Measurements from ENCODE around the gene CD79B. TPM values are rescaled to one million over a fixed set of nuclear protein-coding genes. Genes with fewer than 3 reads are reported as not detected.

Gene CD79B
- total RNA-seq, 1 donor from 2014 or later, result not detected

GRCh38 chr17:63933598-63933997 lies 1.5 kb upstream of the CD79B start:
- Mint-ChIP-seq H3K4me1 (ENCODE audit: low read depth, unreplicated experiment) (peaks cover 4% of the 10 kb centered on the region), H3K27ac (ENCODE audit: unreplicated experiment) (no peak overlapping the region), H3K36me3 (ENCODE audit: unreplicated experiment) (no peaks in the 10 kb centered on the region), H3K27me3 (ENCODE audit: unreplicated experiment) (no peaks in the 10 kb centered on the region), H3K4me3 (ENCODE audit: unreplicated experiment) (no peak overlapping the region), H3K9me3 (ENCODE audit: unreplicated experiment) (peaks cover 4% of the 10 kb centered on the region)
- DNase-seq, result no peak
- TF ChIP-seq CTCF (IDR thresholded peaks at IDR 0.05; ENCODE audit: partially characterized antibody, unreplicated experiment), result no peak

GRCh38 chr17:63932721-63933120 lies 590 bp upstream of the CD79B start:
- no peak for TF ChIP-seq CTCF (IDR thresholded peaks at IDR 0.05; ENCODE audit: partially characterized antibody, unreplicated experiment)
- peaks cover 2% of the 10 kb centered on the region for H3K4me1 Mint-ChIP-seq (ENCODE audit: low read depth, unreplicated experiment)
- H3K27me3 Mint-ChIP-seq (ENCODE audit: unreplicated experiment), result no peaks in the 10 kb centered on the region
- H3K27ac Mint-ChIP-seq (ENCODE audit: unreplicated experiment), result no peak overlapping the region
- no peak overlapping the region for H3K4me3 Mint-ChIP-seq (ENCODE audit: unreplicated experiment)
- no peak for DNase-seq
- no peaks in the 10 kb centered on the region for H3K36me3 Mint-ChIP-seq (ENCODE audit: unreplicated experiment)
- H3K9me3 Mint-ChIP-seq (ENCODE audit: unreplicated experiment), result peaks cover 4% of the 10 kb centered on the region

- TF ChIP-seq CTCF (IDR thresholded peaks at IDR 0.05; ENCODE audit: partially characterized antibody, unreplicated experiment), result no peak
- Mint-ChIP-seq H3K4me3 (ENCODE audit: unreplicated experiment) (no peak overlapping the region), H3K27me3 (ENCODE audit: unreplicated experiment) (no peaks in the 10 kb centered on the region), H3K36me3 (ENCODE audit: unreplicated experiment) (no peaks in the 10 kb centered on the region), H3K27ac (ENCODE audit: unreplicated experiment) (no peak overlapping the region), H3K4me1 (ENCODE audit: low read depth, unreplicated experiment) (peaks cover 2% of the 10 kb centered on the region), H3K9me3 (ENCODE audit: unreplicated experiment) (peaks cover 4% of the 10 kb centered on the region)
- DNase-seq, result no peak
Measured at GRCh38 chr17:63930951-63931575, 1.1 kb downstream of the CD79B start.

GRCh38 chr17:63929860-63930766 lies 2.0 kb downstream of the CD79B start:
- Mint-ChIP-seq H3K4me3 (ENCODE audit: unreplicated experiment) (no peak overlapping the region), H3K9me3 (ENCODE audit: unreplicated experiment) (peaks cover 4% of the 10 kb centered on the region), H3K36me3 (ENCODE audit: unreplicated experiment) (no peaks in the 10 kb centered on the region), H3K27me3 (ENCODE audit: unreplicated experiment) (no peaks in the 10 kb centered on the region), H3K4me1 (ENCODE audit: low read depth, unreplicated experiment) (peaks cover 2% of the 10 kb centered on the region), H3K27ac (ENCODE audit: unreplicated experiment) (no peak overlapping the region)
- no peak for DNase-seq
- TF ChIP-seq CTCF (IDR thresholded peaks at IDR 0.05; ENCODE audit: partially characterized antibody, unreplicated experiment), result no peak
